Natural killer cell (primary cell): ENCODE data around the gene EPB41L3. TPM values are rescaled to one million over a fixed set of nuclear protein-coding genes. Genes with fewer than 3 reads are reported as not detected.

Source experiments
- ATAC-seq, 3 donors: fragments of 150-1000 bp in 2 of 3; fragments of 200-7000 bp in 1 of 3; cut with Tn5 transposase; 1 replicate in 1 of 3; 2 replicates in 2 of 3; pipeline ENCODE4 v1.10.0; 2021; ENCODE audit warnings: mild to moderate bottlenecking in 2 of 3, moderate library complexity in 2 of 3
- DNase-seq, 2 donors: peaks; one replicate each; pipeline versions ENCODE4 v3.0.0 to v3.0.0-alpha.2; 2013 to 2021; ENCODE audit warnings: mixed read lengths in 1 of 2
- H3K27ac ChIP-seq: one replicate; pipeline ENCODE4 v1.5.1; 2013; ENCODE audit warnings: mild to moderate bottlenecking, low read length
- H3K27me3 ChIP-seq: one replicate; pipeline ENCODE4 v1.6.1; 2013; ENCODE audit warnings: low read length; ENCODE audit not compliant: control insufficient read depth, insufficient read depth
- H3K36me3 ChIP-seq: one replicate; pipeline ENCODE4 v1.6.1; 2013; ENCODE audit warnings: low read length; ENCODE audit not compliant: control insufficient read depth, insufficient read depth
- H3K4me1 ChIP-seq: one replicate; pipeline ENCODE4 v1.6.1; 2013; ENCODE audit warnings: low read length; ENCODE audit not compliant: control insufficient read depth, insufficient read depth
- H3K4me3 ChIP-seq: one replicate; pipeline ENCODE4 v1.5.1; 2013; ENCODE audit warnings: low read length
- H3K9me3 ChIP-seq: one replicate; pipeline ENCODE4 v1.6.1; 2013; ENCODE audit warnings: low read length; ENCODE audit not compliant: control insufficient read depth, insufficient read depth
- H3K27ac Mint-ChIP-seq, 2 donors: one replicate each; pipeline ENCODE4 v1.8.0; 2022; ENCODE audit warnings: mild to moderate bottlenecking in 2 of 2, mixed read lengths in 2 of 2, moderate library complexity in 1 of 2
- H3K27me3 Mint-ChIP-seq, 2 donors: one replicate each; pipeline ENCODE4 v1.8.0; 2022; ENCODE audit warnings: low read depth in 2 of 2, mixed read lengths in 2 of 2
- H3K36me3 Mint-ChIP-seq: one replicate; pipeline ENCODE4 v1.8.0; 2022; ENCODE audit warnings: mixed read lengths
- H3K4me1 Mint-ChIP-seq, 2 donors: one replicate each; pipeline ENCODE4 v1.8.0; 2022; ENCODE audit warnings: mixed read lengths in 2 of 2
- H3K4me3 Mint-ChIP-seq: one replicate; pipeline ENCODE4 v1.8.0; 2022; ENCODE audit warnings: mild to moderate bottlenecking, moderate library complexity, mixed read lengths
- H3K9me3 Mint-ChIP-seq, 2 donors: one replicate each; pipeline ENCODE4 v1.8.0; 2022; ENCODE audit warnings: mixed read lengths in 2 of 2
- CTCF ChIP-seq: fragments of 200-600 bp; IDR thresholded peaks from one replicate; pipeline ENCODE4 v1.8.0; 2022; ENCODE audit warnings: antibody characterized with exemption
- WGBS: methylation state at CpG from one replicate; pipeline ENCODE4 v1.1.7; 2013; ENCODE audit warnings: missing lambda C conversion rate; ENCODE audit not compliant: insufficient coverage; 5-methylcytosine and 5-hydroxymethylcytosine counted together
- intact Hi-C: fragments of 100-400 bp; cut with micrococcal nuclease; formaldehyde crosslinking; loops from one replicate; pipeline ENCODE4 v1.14.2; 2022
- total RNA-seq, 4 donors: library from RNA; stranded (reverse); fragments of 120-200 nt in 1 of 4; gene quantifications; one replicate each; pipeline versions ENCODE4 v1.2.3 to v1.2.4, GENCODE V29; 2013 to 2022

Gene EPB41L3
- total RNA-seq, 3 donors from 2014 or later (not counting 1 experiment from before 2014, with no cell fraction given): 3.3 to 6.0 (median 4.4) TPM

DNA sequence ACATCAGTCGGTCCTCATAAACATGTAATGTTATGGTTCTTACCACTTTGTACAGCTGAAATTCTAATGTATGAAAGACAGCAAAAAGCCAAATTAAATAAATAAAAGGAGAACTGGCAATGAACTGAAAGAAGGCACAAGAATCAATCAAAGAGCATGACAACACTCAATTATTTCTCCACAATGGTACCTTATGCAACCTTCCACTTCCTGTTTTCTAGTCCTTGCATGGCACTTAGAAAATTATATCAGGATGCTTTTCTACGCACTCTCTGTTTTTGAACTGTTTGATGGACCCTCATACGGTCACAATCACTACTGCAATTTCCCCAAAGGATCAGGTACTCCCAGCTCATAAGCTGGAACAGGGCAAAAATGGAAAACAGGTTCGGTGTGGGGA lies 81.6 kb downstream of the EPB41L3 start:
- no peak for TF ChIP-seq CTCF
- H3K27ac ChIP-seq: no peak overlapping the region
- H3K27me3 ChIP-seq: no peaks in the 10 kb centered on the region
- no peaks in the 10 kb centered on the region for H3K36me3 ChIP-seq
- H3K36me3 Mint-ChIP-seq: no peaks in the 10 kb centered on the region
- H3K27me3 Mint-ChIP-seq: peaks cover 9 to 14% of the 10 kb centered on the region in 2 donors
- H3K4me1 ChIP-seq: peaks cover 4% of the 10 kb centered on the region
- no peaks in the 10 kb centered on the region for H3K9me3 ChIP-seq
- no peak overlapping the region for H3K27ac Mint-ChIP-seq
- no peaks in the 10 kb centered on the region for H3K4me1 Mint-ChIP-seq
- WGBS: 88% methylated on average over 4 of the region's 4 CpGs
- ATAC-seq (no peak), DNase-seq (no peak)
- no peak overlapping the region for H3K4me3 ChIP-seq
- intact Hi-C loops: no loop called here
- no peaks in the 10 kb centered on the region for H3K9me3 Mint-ChIP-seq
- H3K4me3 Mint-ChIP-seq: no peak overlapping the region

GRCh38 chr18:5461041-5461440 lies 82.8 kb downstream of the EPB41L3 start:
- Mint-ChIP-seq H3K4me3 (no peak overlapping the region), H3K4me1 (peaks cover 6 to 8% of the 10 kb centered on the region in 2 donors), H3K27ac (no peak overlapping the region), H3K9me3 (no peaks in the 10 kb centered on the region), H3K36me3 (no peaks in the 10 kb centered on the region), H3K27me3 (peaks cover 9% of the 10 kb centered on the region in 2 donors)
- Histone ChIP-seq H3K4me3 (no peak overlapping the region), H3K4me1 (peaks cover 6% of the 10 kb centered on the region), H3K36me3 (no peaks in the 10 kb centered on the region), H3K27me3 (no peaks in the 10 kb centered on the region), H3K9me3 (no peaks in the 10 kb centered on the region), H3K27ac (no peak overlapping the region)
- DNase-seq (no peak), ATAC-seq (no peak)
- no peak for TF ChIP-seq CTCF
- intact Hi-C loops: no loop called here
- WGBS: 70% methylated on average over 2 of the region's 3 CpGs

GRCh38 chr18:5457462-5457957 lies 86.3 kb downstream of the EPB41L3 start:
- Mint-ChIP-seq H3K36me3 (no peaks in the 10 kb centered on the region), H3K27ac (peak overlapping the region; percentile 51 to 82), H3K4me3 (peak overlapping the region; percentile 52), H3K9me3 (no peaks in the 10 kb centered on the region), H3K4me1 (peaks cover 12 to 14% of the 10 kb centered on the region in 2 donors), H3K27me3 (peaks cover 3 to 11% of the 10 kb centered on the region in 2 donors)
- DNase-seq: peak in 1 of 2 donors; percentile 26
- H3K4me1 ChIP-seq: peaks cover 6% of the 10 kb centered on the region
- no peak overlapping the region for H3K27ac ChIP-seq
- ATAC-seq: no peak
- no peak for TF ChIP-seq CTCF
- no peaks in the 10 kb centered on the region for H3K27me3 ChIP-seq
- 65% methylated on average over 6 of the region's 7 CpGs for whole genome bisulfite sequencing
- H3K4me3 ChIP-seq: no peak overlapping the region
- no peaks in the 10 kb centered on the region for H3K36me3 ChIP-seq
- H3K9me3 ChIP-seq: no peaks in the 10 kb centered on the region
- intact Hi-C loops: no loop called here
